GM12872 (cell line): ENCODE results near the gene ERVW-1.
"Not testable (repeated sequence)": the region's sequence is repeated elsewhere in the genome, so short reads cannot be mapped to it uniquely, and the experiment has no call there.

Experiments
- TF ChIP-seq, protein P1 (sequence below): IDR thresholded peaks from 3 replicates; pipeline ENCODE4 v1.5.1; 2011; ENCODE audit warnings: low read depth, mild to moderate bottlenecking, low read length, moderate library complexity; ENCODE audit not compliant: insufficient read depth

The ERVW-1 gene, protein sequence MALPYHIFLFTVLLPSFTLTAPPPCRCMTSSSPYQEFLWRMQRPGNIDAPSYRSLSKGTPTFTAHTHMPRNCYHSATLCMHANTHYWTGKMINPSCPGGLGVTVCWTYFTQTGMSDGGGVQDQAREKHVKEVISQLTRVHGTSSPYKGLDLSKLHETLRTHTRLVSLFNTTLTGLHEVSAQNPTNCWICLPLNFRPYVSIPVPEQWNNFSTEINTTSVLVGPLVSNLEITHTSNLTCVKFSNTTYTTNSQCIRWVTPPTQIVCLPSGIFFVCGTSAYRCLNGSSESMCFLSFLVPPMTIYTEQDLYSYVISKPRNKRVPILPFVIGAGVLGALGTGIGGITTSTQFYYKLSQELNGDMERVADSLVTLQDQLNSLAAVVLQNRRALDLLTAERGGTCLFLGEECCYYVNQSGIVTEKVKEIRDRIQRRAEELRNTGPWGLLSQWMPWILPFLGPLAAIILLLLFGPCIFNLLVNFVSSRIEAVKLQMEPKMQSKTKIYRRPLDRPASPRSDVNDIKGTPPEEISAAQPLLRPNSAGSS

DNA sequence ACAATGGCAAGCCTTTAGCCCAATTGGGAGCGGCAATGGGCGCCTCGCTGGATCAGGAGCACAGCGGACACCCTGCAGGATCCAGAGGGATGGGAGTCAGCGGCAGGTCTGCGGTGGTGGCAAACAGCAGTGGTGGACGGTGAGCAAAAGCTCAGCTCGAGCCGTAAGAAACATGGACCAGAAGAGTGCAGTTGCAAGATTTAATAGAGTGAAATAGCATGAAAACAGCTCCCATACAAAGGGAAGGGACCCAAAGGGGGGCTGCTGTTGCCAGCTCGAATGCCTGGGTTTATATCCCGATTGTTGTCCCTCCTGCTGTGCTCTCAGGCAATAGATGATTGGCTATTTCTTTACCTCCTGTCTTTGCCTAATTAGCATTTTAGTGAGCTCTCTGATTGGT, at the start of gene ERVW-1:
Gene ERVW-1 (minus strand): TSS at position 266 of the 400 bp plus-strand sequence. CDS start 7,565 bp downstream, outside the sequence.
- TF ChIP-seq, protein P1, sequence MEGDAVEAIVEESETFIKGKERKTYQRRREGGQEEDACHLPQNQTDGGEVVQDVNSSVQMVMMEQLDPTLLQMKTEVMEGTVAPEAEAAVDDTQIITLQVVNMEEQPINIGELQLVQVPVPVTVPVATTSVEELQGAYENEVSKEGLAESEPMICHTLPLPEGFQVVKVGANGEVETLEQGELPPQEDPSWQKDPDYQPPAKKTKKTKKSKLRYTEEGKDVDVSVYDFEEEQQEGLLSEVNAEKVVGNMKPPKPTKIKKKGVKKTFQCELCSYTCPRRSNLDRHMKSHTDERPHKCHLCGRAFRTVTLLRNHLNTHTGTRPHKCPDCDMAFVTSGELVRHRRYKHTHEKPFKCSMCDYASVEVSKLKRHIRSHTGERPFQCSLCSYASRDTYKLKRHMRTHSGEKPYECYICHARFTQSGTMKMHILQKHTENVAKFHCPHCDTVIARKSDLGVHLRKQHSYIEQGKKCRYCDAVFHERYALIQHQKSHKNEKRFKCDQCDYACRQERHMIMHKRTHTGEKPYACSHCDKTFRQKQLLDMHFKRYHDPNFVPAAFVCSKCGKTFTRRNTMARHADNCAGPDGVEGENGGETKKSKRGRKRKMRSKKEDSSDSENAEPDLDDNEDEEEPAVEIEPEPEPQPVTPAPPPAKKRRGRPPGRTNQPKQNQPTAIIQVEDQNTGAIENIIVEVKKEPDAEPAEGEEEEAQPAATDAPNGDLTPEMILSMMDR: not testable (repeated sequence)

DNA sequence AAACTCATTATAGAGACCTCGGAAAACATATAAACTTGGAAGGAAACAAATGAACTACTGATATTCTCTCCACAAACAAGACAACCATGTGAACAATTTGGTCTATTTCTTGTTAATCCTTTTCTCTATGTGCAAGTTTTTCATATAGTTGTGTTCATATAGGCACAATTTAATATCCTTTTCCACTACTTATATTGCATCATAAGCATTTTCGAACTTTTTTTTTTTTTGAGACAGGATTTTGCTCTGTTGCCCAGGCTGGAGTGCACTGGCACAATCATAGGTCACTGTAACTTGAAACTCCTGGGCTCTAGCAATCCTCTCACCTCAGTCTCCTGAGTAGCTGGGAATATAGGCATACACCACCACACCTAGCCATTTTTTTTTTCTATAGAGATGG, 45.4 kb upstream of the ERVW-1 start:
- TF ChIP-seq, protein P1: no peak

DNA sequence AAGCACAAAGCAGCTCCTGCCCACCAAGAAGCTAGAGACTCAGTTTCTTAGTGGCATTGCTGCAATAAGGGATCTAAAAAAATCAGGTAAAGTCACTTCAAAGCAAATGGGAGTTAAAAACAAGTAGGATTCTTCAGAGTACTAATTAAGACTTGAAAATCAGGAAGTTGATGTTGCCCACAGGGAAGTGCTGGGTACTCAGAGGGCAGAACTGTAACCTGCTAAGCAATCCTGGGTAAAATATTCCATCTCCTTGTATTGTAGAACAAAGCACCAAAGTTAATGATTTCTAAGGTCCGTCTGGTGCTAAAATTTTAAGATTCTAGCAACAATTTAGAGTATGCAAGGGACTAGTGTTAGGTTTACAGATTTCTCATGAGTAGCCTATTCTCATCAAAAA, 42.3 kb upstream of the ERVW-1 start:
- TF ChIP-seq, protein P1: no peak

DNA sequence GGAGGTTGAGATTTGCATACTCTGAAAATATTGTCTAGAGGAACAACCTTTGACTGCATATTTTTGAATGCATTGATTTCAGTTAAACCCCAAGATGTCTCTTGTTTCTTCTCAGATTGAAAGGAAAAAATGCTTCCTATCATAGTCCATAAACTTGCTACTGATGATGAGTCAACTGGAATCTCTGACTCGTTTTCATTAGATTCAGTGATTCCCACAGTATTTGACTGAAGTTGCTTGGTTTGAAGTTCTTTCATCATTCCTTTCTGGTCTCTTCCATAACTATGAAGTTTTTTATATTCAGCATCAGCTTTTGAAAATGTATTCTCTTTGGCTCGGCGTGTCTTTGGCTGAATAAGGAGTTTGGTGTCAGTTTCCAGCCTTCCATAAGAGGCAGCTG, 39.9 kb upstream of the ERVW-1 start:
- TF ChIP-seq, protein P1: no peak

DNA sequence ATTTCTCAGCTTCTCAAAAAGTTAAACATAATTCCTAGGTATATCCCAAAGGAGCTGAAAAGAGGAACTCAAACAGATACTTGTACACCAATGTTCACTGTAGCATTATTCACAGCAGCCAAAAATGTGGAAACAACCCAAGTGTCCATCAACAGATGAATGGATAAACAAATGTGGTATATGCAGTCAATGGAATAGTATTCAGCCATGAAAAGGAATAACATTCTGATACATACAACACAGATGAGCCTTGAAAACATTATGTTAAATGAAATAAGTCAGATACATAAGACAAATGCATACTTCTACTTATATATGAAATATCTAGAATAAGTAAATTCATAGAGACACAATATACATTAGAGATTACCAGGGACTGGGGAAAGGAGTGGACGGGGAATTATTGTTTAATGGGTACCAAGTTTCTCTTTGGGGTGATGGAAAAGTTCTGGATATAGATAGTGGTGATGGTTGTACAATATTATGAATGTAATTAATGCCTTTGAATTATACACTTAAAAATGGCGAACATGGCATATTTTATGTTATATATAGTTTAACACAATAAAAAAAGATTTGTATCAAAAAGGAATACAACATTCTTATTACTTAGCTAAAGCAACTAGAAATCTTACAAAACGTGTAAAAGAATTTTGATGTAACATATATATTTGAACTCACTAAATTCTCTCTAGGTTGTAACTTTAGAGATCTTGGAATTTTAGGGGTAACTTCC, 35.6 kb upstream of the ERVW-1 start:
- TF ChIP-seq, protein P1: no peak

DNA sequence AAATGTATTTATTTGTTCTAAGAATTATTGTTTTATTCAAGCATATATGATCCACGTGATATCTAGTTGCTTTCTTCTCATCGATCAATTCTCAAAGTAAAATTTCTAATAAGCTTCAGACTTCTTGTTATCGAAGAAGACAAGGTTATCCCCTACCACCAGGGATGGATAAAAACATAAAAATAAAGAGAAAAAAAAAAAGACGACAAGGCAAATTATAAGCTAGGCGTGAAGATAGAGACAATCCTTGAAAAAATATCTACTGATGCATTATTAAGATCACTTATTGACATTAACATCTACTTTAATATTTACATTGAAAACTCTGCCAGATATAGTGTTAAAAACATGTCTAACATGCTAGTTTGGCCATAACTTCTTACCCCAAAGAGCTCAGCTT, 31.2 kb upstream of the ERVW-1 start:
- TF ChIP-seq, protein P1: no peak

DNA sequence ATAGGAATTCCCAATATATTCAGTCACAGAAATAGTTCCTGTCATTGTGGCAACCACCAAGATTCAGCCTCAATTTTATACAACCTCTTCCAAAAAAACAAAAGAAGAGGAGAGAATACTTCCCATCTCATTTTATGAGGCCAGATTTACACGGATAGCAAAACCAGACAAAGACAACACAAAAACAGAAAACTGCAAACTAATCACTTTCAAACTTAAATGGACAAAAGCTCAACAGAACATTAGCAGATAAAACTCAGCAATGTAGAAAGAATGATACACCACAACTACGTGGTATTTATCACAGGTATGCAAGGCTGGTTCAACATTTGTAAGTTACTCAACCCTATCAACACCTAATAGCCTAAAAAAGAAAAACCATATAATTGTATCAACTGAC, 28.6 kb upstream of the ERVW-1 start:
- TF ChIP-seq, protein P1: no peak
